GM12878 (cell line): Measurements from ENCODE around the gene AK8. TPM values are rescaled to one million over a fixed set of nuclear protein-coding genes. Genes with fewer than 3 reads are reported as not detected.
"Not testable (repeated sequence)": the region's sequence is repeated elsewhere in the genome, so short reads cannot be mapped to it uniquely, and the experiment has no call there.

Experiments used
- ATAC-seq: fragments of 200-7000 bp; cut with Tn5 transposase; 3 replicates; pipeline ENCODE4 v1.9.1; 2020; ENCODE audit warnings: mild to moderate bottlenecking, moderate library complexity
- BruUV-seq: library from RNA; stranded (reverse); fragments of 400-500 nt; replicated peaks from 2 replicates; lab custom pipeline; 2021; lab: Mats Ljungman, UMichigan
- CTCF ChIA-PET: fragments of 300-600 bp; sonication (Branson Sonifier 250); formaldehyde crosslinking; extraction: SDS; loops from one replicate; lab custom pipeline; 2021; ENCODE audit warnings: inconsistent platforms; lab: Yijun Ruan, JAX
- POLR2A ChIA-PET: fragments of 350-600 bp; formaldehyde crosslinking; extraction: SDS; loops from one replicate; lab custom pipeline; 2021; ENCODE audit warnings: inconsistent platforms; lab: Charles Lee
- RAD21 ChIA-PET: fragments of 300-600 bp; sonication (Branson Sonifier 250); formaldehyde crosslinking; loops from one replicate; lab custom pipeline; 2023; ENCODE audit warnings: antibody characterized with exemption; ENCODE audit not compliant: unreplicated experiment; lab: Charles Lee
- SMC1A ChIA-PET: fragments of 300-600 bp; sonication (Branson Sonifier 250); formaldehyde crosslinking; loops from one replicate; lab custom pipeline; 2023; ENCODE audit not compliant: unreplicated experiment, uncharacterized antibody; lab: Charles Lee
- DNase-seq: peaks from one replicate; pipeline ENCODE4 v3.0.0-alpha.2; 2011; ENCODE audit warnings: low read depth, low spot score
- FAIRE-seq: peaks from 3 replicates; lab custom pipeline; 2011; peaks lifted over from hg19 to GRCh38; lab: Jason Lieb, UNC
- H2AFZ ChIP-seq: 2 replicates; pipeline ENCODE4 v1.6.0; 2011; ENCODE audit warnings: low read depth, low read length, control low read depth; ENCODE audit not compliant: control insufficient read depth
- H3K27ac ChIP-seq: 2 replicates; pipeline ENCODE4 v1.5.1; 2011; ENCODE audit warnings: control low read depth; ENCODE audit not compliant: control insufficient read depth, insufficient read depth
- H3K27me3 ChIP-seq, 2 experiments: replicated peaks in 1 of 2; 2 replicates each; pipeline versions ENCODE4 v1.6.0 to v1.6.1; 2011; ENCODE audit warnings: low read length in 1 of 2; ENCODE audit not compliant: control insufficient read depth in 2 of 2, insufficient read depth in 2 of 2
- H3K36me3 ChIP-seq, 2 experiments: 2 replicates each; pipeline ENCODE4 v1.5.1; 2011; ENCODE audit warnings: low read length in 1 of 2; ENCODE audit not compliant: control insufficient read depth in 2 of 2, insufficient read depth in 2 of 2
- H3K4me1 ChIP-seq: 2 replicates; pipeline ENCODE4 v1.6.1; 2011; ENCODE audit warnings: mild to moderate bottlenecking, low read length, moderate library complexity, mixed read lengths; ENCODE audit not compliant: control insufficient read depth, insufficient read depth
- H3K4me2 ChIP-seq: 2 replicates; pipeline ENCODE4 v1.6.0; 2011; ENCODE audit warnings: control low read depth; ENCODE audit not compliant: control insufficient read depth, insufficient read depth
- H3K4me3 ChIP-seq: fragments of 200-600 bp; sonication (generic); 2 replicates; pipeline ENCODE4 v1.5.1; 2016
- H3K79me2 ChIP-seq: 2 replicates; pipeline ENCODE4 v1.6.0; 2011; ENCODE audit warnings: low read length; ENCODE audit not compliant: control insufficient read depth, insufficient read depth
- H3K9ac ChIP-seq: 2 replicates; pipeline ENCODE4 v1.8.0; 2011; ENCODE audit warnings: low read length, control low read depth, mixed read lengths; ENCODE audit not compliant: control insufficient read depth, insufficient read depth
- H3K9me3 ChIP-seq: replicated peaks from 3 replicates; pipeline ENCODE4 v1.5.1; 2011; ENCODE audit warnings: mild to moderate bottlenecking, low read length; ENCODE audit not compliant: control insufficient read depth, insufficient read depth
- H4K20me1 ChIP-seq: 2 replicates; pipeline ENCODE4 v1.6.0; 2011; ENCODE audit not compliant: control insufficient read depth, insufficient read depth
- BCLAF1 ChIP-seq: fragments of 450-650 bp; IDR thresholded peaks from 2 replicates; pipeline ENCODE4 v1.6.1; 2017; ENCODE audit warnings: antibody characterized with exemption, mild to moderate bottlenecking, moderate library complexity
- IRF5 ChIP-seq: fragments of 450-650 bp; IDR thresholded peaks from 2 replicates; pipeline ENCODE4 v1.6.1; 2017; ENCODE audit warnings: borderline replicate concordance
- JUNB ChIP-seq: IDR thresholded peaks from 2 replicates; pipeline ENCODE4 v1.6.1; 2016; ENCODE audit warnings: antibody characterized with exemption, mild to moderate bottlenecking
- MTA3 ChIP-seq: IDR thresholded peaks from 2 replicates; pipeline ENCODE4 v1.6.1; 2012; ENCODE audit warnings: low read length, inconsistent platforms, borderline replicate concordance
- MYB ChIP-seq: fragments of 150-350 bp; IDR thresholded peaks from 2 replicates; pipeline ENCODE4 v1.6.1; 2014; ENCODE audit warnings: mild to moderate bottlenecking, low read depth, low read length, borderline replicate concordance
- NR2F1 ChIP-seq: fragments of 450-650 bp; conservative IDR thresholded peaks from 2 replicates; pipeline ENCODE4 v1.6.1; 2017; ENCODE audit warnings: mild to moderate bottlenecking
- RELA ChIP-seq: fragments of 450-650 bp; IDR thresholded peaks from 2 replicates; pipeline ENCODE4 v1.8.0; 2014; ENCODE audit warnings: borderline replicate concordance; ENCODE audit not compliant: partially characterized antibody
- STAT3 ChIP-seq: IDR thresholded peaks from 2 replicates; pipeline ENCODE4 v1.6.1; 2011; ENCODE audit warnings: low read depth, low read length, improper control_type of control experiment
- YY1 ChIP-seq: IDR thresholded peaks from 2 replicates; pipeline ENCODE4 v1.6.1; 2011; ENCODE audit warnings: low read depth, mild to moderate bottlenecking, low read length
- ZBED1 ChIP-seq: IDR thresholded peaks from 2 replicates; pipeline ENCODE4 v1.6.1; 2016; ENCODE audit warnings: borderline replicate concordance
- ZNF24 ChIP-seq: fragments of 450-650 bp; IDR thresholded peaks from 2 replicates; pipeline ENCODE4 v1.6.1; 2017; ENCODE audit warnings: antibody characterized with exemption, mild to moderate bottlenecking
- WGBS: methylation state at CpG from one replicate; pipeline ENCODE4 v1.1.6; 2016; ENCODE audit warnings: low lambda C conversion rate; ENCODE audit not compliant: insufficient replicate concordance, insufficient coverage; ENCODE audit errors: missing lambda C conversion rate; 5-methylcytosine and 5-hydroxymethylcytosine counted together
- in situ Hi-C: fragments of 300-500 bp; cut with MboI; formaldehyde crosslinking; loops from 9 replicates; pipeline ENCODE4 v1.14.3; 2018; ENCODE audit warnings: mixed read lengths
- intact Hi-C: fragments of 100-400 bp; cut with micrococcal nuclease; formaldehyde crosslinking; loops from one replicate; pipeline ENCODE4 v1.14.2; 2022; ENCODE audit not compliant: unreplicated experiment
- polyA plus RNA-seq, 11 experiments: library from polyadenylated mRNA; depleted of rRNA in 4 of 11; unstranded in 6 of 11; stranded (reverse) in 5 of 11; fragments of >200 nt; fragmentation: Nextera tagmentation in 4 of 11; fragmentation: Illumina TruSeq in 1 of 11; extraction: Ambion mirVana in 4 of 11; extraction: Trizol in 1 of 11; gene quantifications; 1 replicate in 1 of 11; 2 replicates in 10 of 11; pipeline versions ENCODE4 v1.2.1 to v1.2.3, GENCODE V29; 2011 to 2016; ENCODE audit warnings: inconsistent platforms in 2 of 11, missing spikeins in 2 of 11, low read depth in 1 of 11
- total RNA-seq, 4 experiments: library from RNA; depleted of rRNA in 3 of 4; stranded (reverse); fragments of >200 nt in 3 of 4; fragmentation: Illumina TruSeq in 1 of 4; extraction: Trizol in 1 of 4; gene quantifications; 2 replicates each; pipeline versions ENCODE4 v1.2.1 to v1.2.3, GENCODE V29; 2013 to 2021

The AK8 gene
- total and polyA plus RNA-seq, 10 of the 15 experiments (the other 5 are each of a cell fraction or from before 2014, with no cell fraction given), result 0.03 to 0.12 (median 0.06) TPM; not detected in 5

GRCh38 chr9:132721661-132722060, 156.4 kb downstream of the AK8 start (continued):
- TF ChIP-seq IRF5 (no peak), JUNB (no peak), NR2F1 (no peak), YY1 (no peak), MTA3 (no peak), ZNF24 (no peak), STAT3 (no peak), ZBED1 (no peak), MYB (no peak), RELA (no peak), BCLAF1 (no peak)

- BruUV-seq, CTCF ChIA-PET, H3K27me3 ChIP-seq, H3K4me2 ChIP-seq, RAD21 ChIA-PET, H3K27ac ChIP-seq, SMC1A ChIA-PET, POLR2A ChIA-PET, H3K4me1 ChIP-seq, intact Hi-C loops, ATAC-seq, H3K36me3 ChIP-seq, H3K9me3 ChIP-seq, H4K20me1 ChIP-seq, H3K9ac ChIP-seq, H3K4me3 ChIP-seq, H2AFZ ChIP-seq, DNase-seq, FAIRE-seq, H3K79me2 ChIP-seq, in situ Hi-C loops: not testable (repeated sequence)
- WGBS, result 31% methylated on average over 8 of the region's 8 CpGs
Measured at GRCh38 chr9:132718381-132718928, 159.6 kb downstream of the AK8 start.
